WTC11 (cell line): ENCODE data around the gene PSMD13. TPM values are rescaled to one million over a fixed set of nuclear protein-coding genes. Genes with fewer than 3 reads are reported as not detected.
A peak's percentile ranks its signal among the peaks of the same experiment; 100 is the strongest.

ENCODE experiments used
- ATAC-seq: fragments of 200-7000 bp; cut with Tn5 transposase; 2 replicates; pipeline ENCODE4 v1.10.0; 2021; ENCODE audit warnings: mild to moderate bottlenecking, moderate library complexity
- CTCF ChIA-PET: fragments of 300-600 bp; sonication (Branson Sonifier 250); formaldehyde crosslinking; loops from one replicate; lab custom pipeline; 2021; ENCODE audit warnings: antibody characterized with exemption; lab: Charles Lee
- POLR2A ChIA-PET: fragments of 350-600 bp; sonication (Branson Sonifier 250); formaldehyde crosslinking; loops from one replicate; lab custom pipeline; 2021; ENCODE audit warnings: antibody characterized with exemption; lab: Charles Lee
- DNase-seq: peaks from one replicate; pipeline ENCODE4 v3.0.0; 2021; ENCODE audit warnings: low spot score
- H3K27ac Mint-ChIP-seq: 2 replicates; pipeline ENCODE4 v1.8.0; 2021; ENCODE audit warnings: mixed read lengths
- H3K27me3 Mint-ChIP-seq: 2 replicates; pipeline ENCODE4 v1.8.0; 2021; ENCODE audit warnings: low read depth, mild to moderate bottlenecking, moderate library complexity, mixed read lengths
- H3K36me3 Mint-ChIP-seq: 2 replicates; pipeline ENCODE4 v1.8.0; 2021; ENCODE audit warnings: mixed read lengths
- H3K4me1 Mint-ChIP-seq: 2 replicates; pipeline ENCODE4 v1.8.0; 2022; ENCODE audit warnings: mixed read lengths
- H3K4me3 Mint-ChIP-seq: 2 replicates; pipeline ENCODE4 v1.8.0; 2021; ENCODE audit warnings: mild to moderate bottlenecking, moderate library complexity, mixed read lengths
- H3K9me3 Mint-ChIP-seq: 2 replicates; pipeline ENCODE4 v1.8.0; 2021; ENCODE audit warnings: mixed read lengths
- ATF1 ChIP-seq: sonication (generic); formaldehyde crosslinking; IDR thresholded peaks from 2 replicates; pipeline ENCODE4 v1.8.1; 2023; ENCODE audit warnings: mild to moderate bottlenecking, moderate library complexity, missing genetic modification reagents
- CREM ChIP-seq: sonication (generic); formaldehyde crosslinking; IDR thresholded peaks from 2 replicates; pipeline ENCODE4 v1.8.1; 2022; ENCODE audit warnings: mild to moderate bottlenecking, missing genetic modification reagents, moderate library complexity
- ETV6 ChIP-seq: sonication (generic); formaldehyde crosslinking; IDR thresholded peaks from 2 replicates; pipeline ENCODE4 v1.8.1; 2022; ENCODE audit warnings: mild to moderate bottlenecking, missing genetic modification reagents
- FOXK1 ChIP-seq: sonication (generic); formaldehyde crosslinking; IDR thresholded peaks from 2 replicates; pipeline ENCODE4 v1.8.0; 2022; ENCODE audit warnings: mild to moderate bottlenecking, moderate library complexity, missing genetic modification reagents
- GRHL2 ChIP-seq: fragments of 250-450 bp; sonication (Bioruptor Pico); IDR thresholded peaks from 2 replicates; pipeline ENCODE4 v1.8.0; 2022; ENCODE audit warnings: mild to moderate bottlenecking, moderate library complexity; ENCODE audit not compliant: insufficient replicate concordance, severe bottlenecking
- MAX ChIP-seq: sonication (generic); formaldehyde crosslinking; IDR thresholded peaks from 2 replicates; pipeline ENCODE4 v1.8.0; 2022; ENCODE audit warnings: mild to moderate bottlenecking, missing genetic modification reagents
- MLX ChIP-seq: sonication (generic); formaldehyde crosslinking; IDR thresholded peaks from 2 replicates; pipeline ENCODE4 v1.8.1; 2023; ENCODE audit warnings: mild to moderate bottlenecking, missing genetic modification reagents, moderate library complexity
- NFYB ChIP-seq: sonication (generic); formaldehyde crosslinking; conservative IDR thresholded peaks from 2 replicates; pipeline ENCODE4 v1.8.0; 2022; ENCODE audit warnings: low read depth, missing genetic modification reagents
- PRDM15 ChIP-seq: sonication (generic); formaldehyde crosslinking; IDR thresholded peaks from 2 replicates; pipeline ENCODE4 v1.8.0; 2022; ENCODE audit warnings: missing genetic modification reagents
- SMAD4 ChIP-seq: sonication (generic); formaldehyde crosslinking; IDR thresholded peaks from 2 replicates; pipeline ENCODE4 v1.8.0; 2022; ENCODE audit warnings: mild to moderate bottlenecking, missing genetic modification reagents
- TEAD4 ChIP-seq: sonication (generic); formaldehyde crosslinking; IDR thresholded peaks from 2 replicates; pipeline ENCODE4 v1.8.0; 2022; ENCODE audit warnings: mild to moderate bottlenecking, missing genetic modification reagents
- ZNF317 ChIP-seq: sonication (generic); formaldehyde crosslinking; IDR thresholded peaks from 2 replicates; pipeline ENCODE4 v1.8.1; 2023; ENCODE audit warnings: low read depth, mild to moderate bottlenecking, moderate library complexity, missing genetic modification reagents, borderline replicate concordance
- ZNF512 ChIP-seq: sonication (generic); formaldehyde crosslinking; IDR thresholded peaks from 2 replicates; pipeline ENCODE4 v1.8.1; 2022; ENCODE audit warnings: missing genetic modification reagents, borderline replicate concordance
- ZNF671 ChIP-seq: fragments of 250-450 bp; sonication (Bioruptor Pico); IDR thresholded peaks from 2 replicates; pipeline ENCODE4 v1.8.0; 2021; ENCODE audit warnings: mild to moderate bottlenecking
- total RNA-seq: library from RNA; stranded (reverse); gene quantifications from 3 replicates; pipeline ENCODE4 v1.2.3, GENCODE V29; 2021

PSMD13 gene
- total RNA-seq, 1 experiment from 2014 or later, result 148 TPM

- H3K9me3 Mint-ChIP-seq, result no peaks in the 10 kb centered on the region
- no peak for TF ChIP-seq MLX (CRISPR knock-in tag)
- TF ChIP-seq ETV6, result no peak
- TF ChIP-seq, all 79 proteins: peak for 0
- no peaks in the 10 kb centered on the region for H3K27me3 Mint-ChIP-seq
- DNase-seq (no peak), ATAC-seq (no peak)
- ChIA-PET CTCF (interaction anchor here (1.1 to 4.5 kb wide), 2 partner anchors 23 to 111 kb away, joined by 3 to 96 read pairs; no protein-coding TSS in a partner anchor), POLR2A (interaction anchor here (1.6 kb wide), 1 partner anchor 8 kb away, joined by 3 read pairs; no protein-coding TSS in a partner anchor)
- H3K36me3 Mint-ChIP-seq, result peaks cover 39% of the 10 kb centered on the region
- H3K27ac Mint-ChIP-seq, result peak overlapping the region; percentile 5; the same call in 1 of the 2 replicates
- peaks cover 6% of the 10 kb centered on the region; the same call in 1 of the 2 replicates for H3K4me1 Mint-ChIP-seq
- no peak overlapping the region for H3K4me3 Mint-ChIP-seq
Measured at GRCh38 chr11:253886-254270, 17.1 kb downstream of the PSMD13 start.

GRCh38 chr11:255176-255575 is 18.4 kb downstream of the PSMD13 start:
- Mint-ChIP-seq H3K9me3 (0 out of 2 replicates have a peak, but pooled peaks cover 5% of the 10 kb centered on the region), H3K4me3 (no peak overlapping the region), H3K27ac (no peak overlapping the region), H3K36me3 (peaks cover 36% of the 10 kb centered on the region), H3K27me3 (peaks cover 4% of the 10 kb centered on the region; the same call in 1 of the 2 replicates), H3K4me1 (peaks cover 6% of the 10 kb centered on the region; the same call in 1 of the 2 replicates)
- DNase-seq (no peak), ATAC-seq (no peak)
- no peak for TF ChIP-seq ATF1 (CRISPR knock-in tag)
- no peak for TF ChIP-seq ZNF671 (CRISPR knock-in tag)
- TF ChIP-seq FOXK1 (CRISPR knock-in tag), result no peak
- no peak for TF ChIP-seq NFYB (CRISPR knock-in tag)
- no peak for TF ChIP-seq ZNF317 (CRISPR knock-in tag)
- no peak for TF ChIP-seq TEAD4
- ChIA-PET POLR2A (interaction anchor here (0.5 kb wide), 2 partner anchors 18 to 1331 kb away, joined by 3 to 4 read pairs; no protein-coding TSS in a partner anchor), CTCF (no interaction called here)

GRCh38 chr11:255816-256215 is 19.0 kb downstream of the PSMD13 start:
- no peak overlapping the region for H3K27ac Mint-ChIP-seq
- H3K36me3 Mint-ChIP-seq, result peaks cover 32% of the 10 kb centered on the region
- ChIA-PET POLR2A (no interaction called here), CTCF (no interaction called here)
- peaks cover 4% of the 10 kb centered on the region; the same call in 1 of the 2 replicates for H3K27me3 Mint-ChIP-seq
- DNase-seq, result no peak
- H3K4me1 Mint-ChIP-seq, result peaks cover 3% of the 10 kb centered on the region; the same call in 1 of the 2 replicates
- no peak overlapping the region for H3K4me3 Mint-ChIP-seq
- peaks cover 7% of the 10 kb centered on the region for H3K9me3 Mint-ChIP-seq
- no peak for ATAC-seq
- TF ChIP-seq MAX (no peak), ZNF512 (CRISPR knock-in tag) (no peak), PRDM15 (CRISPR knock-in tag) (no peak), SMAD4 (CRISPR knock-in tag) (no peak), GRHL2 (CRISPR knock-in tag) (no peak), CREM (CRISPR knock-in tag) (no peak)
